Ishikawa (cell line): ENCODE measurements around the gene DNAJB2.

Experiments used
- CEBPB ChIP-seq: IDR thresholded peaks from 2 replicates; pipeline ENCODE4 v1.6.1; 2012
- CREB1 ChIP-seq: IDR thresholded peaks from 2 replicates; pipeline ENCODE4 v1.6.1; 2012; ENCODE audit warnings: low read depth
- EGR1 ChIP-seq: IDR thresholded peaks from 2 replicates; pipeline ENCODE4 v1.6.1; 2012
- EP300 ChIP-seq: IDR thresholded peaks from 2 replicates; pipeline ENCODE4 v1.6.1; 2012; ENCODE audit warnings: borderline replicate concordance
- NFIC ChIP-seq: IDR thresholded peaks from 2 replicates; pipeline ENCODE4 v1.6.1; 2012
- RAD21 ChIP-seq: IDR thresholded peaks from 2 replicates; pipeline ENCODE4 v1.6.1; 2012; ENCODE audit warnings: low read depth
- TAF1 ChIP-seq: IDR thresholded peaks from 2 replicates; pipeline ENCODE4 v1.6.1; 2012; ENCODE audit warnings: low read depth, mild to moderate bottlenecking
- TCF12 ChIP-seq: IDR thresholded peaks from 2 replicates; pipeline ENCODE4 v1.6.1; 2012; ENCODE audit warnings: low read depth
- TEAD4 ChIP-seq: IDR thresholded peaks from 2 replicates; pipeline ENCODE4 v1.6.1; 2012
- YY1 ChIP-seq: IDR thresholded peaks from 2 replicates; pipeline ENCODE4 v1.6.1; 2012; ENCODE audit warnings: low read depth
- TF ChIP-seq, protein P1 (sequence below): IDR thresholded peaks from 2 replicates; pipeline ENCODE4 v1.6.1; 2012
- TF ChIP-seq, protein P2 (sequence below): IDR thresholded peaks from 2 replicates; pipeline ENCODE4 v1.6.1; 2012; ENCODE audit warnings: low read depth, mild to moderate bottlenecking

DNAJB2 gene

DNA sequence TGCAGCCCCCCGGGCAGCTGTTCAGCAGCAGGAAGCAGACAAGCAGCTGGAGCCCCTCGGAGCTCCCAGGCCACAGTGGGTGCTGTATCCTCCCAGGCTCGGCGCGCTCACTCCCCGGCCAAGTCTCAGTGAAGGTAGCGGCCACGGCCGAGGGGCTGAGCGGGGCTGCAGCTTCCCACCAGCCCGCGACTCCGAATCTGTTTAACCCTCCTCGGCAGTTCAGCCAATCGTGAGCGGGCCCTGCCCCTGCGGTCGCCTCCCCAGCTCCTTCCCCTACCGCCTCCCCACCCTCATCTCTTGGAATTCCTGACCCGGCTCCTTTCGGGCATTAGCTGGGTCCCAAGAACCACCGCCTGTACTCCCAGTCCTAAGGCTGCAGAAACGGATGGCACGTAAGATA, 53.4 kb downstream of the DNAJB2 start, which contains the start of gene RESP18:
TSS of gene RESP18 (minus strand) at position 203 of the 400 bp plus-strand sequence.
- TF ChIP-seq, protein P1, sequence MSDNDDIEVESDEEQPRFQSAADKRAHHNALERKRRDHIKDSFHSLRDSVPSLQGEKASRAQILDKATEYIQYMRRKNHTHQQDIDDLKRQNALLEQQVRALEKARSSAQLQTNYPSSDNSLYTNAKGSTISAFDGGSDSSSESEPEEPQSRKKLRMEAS = no peak
- no peak for TF ChIP-seq RAD21
- no peak for TF ChIP-seq TEAD4
- TF ChIP-seq, protein P2, sequence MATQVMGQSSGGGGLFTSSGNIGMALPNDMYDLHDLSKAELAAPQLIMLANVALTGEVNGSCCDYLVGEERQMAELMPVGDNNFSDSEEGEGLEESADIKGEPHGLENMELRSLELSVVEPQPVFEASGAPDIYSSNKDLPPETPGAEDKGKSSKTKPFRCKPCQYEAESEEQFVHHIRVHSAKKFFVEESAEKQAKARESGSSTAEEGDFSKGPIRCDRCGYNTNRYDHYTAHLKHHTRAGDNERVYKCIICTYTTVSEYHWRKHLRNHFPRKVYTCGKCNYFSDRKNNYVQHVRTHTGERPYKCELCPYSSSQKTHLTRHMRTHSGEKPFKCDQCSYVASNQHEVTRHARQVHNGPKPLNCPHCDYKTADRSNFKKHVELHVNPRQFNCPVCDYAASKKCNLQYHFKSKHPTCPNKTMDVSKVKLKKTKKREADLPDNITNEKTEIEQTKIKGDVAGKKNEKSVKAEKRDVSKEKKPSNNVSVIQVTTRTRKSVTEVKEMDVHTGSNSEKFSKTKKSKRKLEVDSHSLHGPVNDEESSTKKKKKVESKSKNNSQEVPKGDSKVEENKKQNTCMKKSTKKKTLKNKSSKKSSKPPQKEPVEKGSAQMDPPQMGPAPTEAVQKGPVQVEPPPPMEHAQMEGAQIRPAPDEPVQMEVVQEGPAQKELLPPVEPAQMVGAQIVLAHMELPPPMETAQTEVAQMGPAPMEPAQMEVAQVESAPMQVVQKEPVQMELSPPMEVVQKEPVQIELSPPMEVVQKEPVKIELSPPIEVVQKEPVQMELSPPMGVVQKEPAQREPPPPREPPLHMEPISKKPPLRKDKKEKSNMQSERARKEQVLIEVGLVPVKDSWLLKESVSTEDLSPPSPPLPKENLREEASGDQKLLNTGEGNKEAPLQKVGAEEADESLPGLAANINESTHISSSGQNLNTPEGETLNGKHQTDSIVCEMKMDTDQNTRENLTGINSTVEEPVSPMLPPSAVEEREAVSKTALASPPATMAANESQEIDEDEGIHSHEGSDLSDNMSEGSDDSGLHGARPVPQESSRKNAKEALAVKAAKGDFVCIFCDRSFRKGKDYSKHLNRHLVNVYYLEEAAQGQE = no peak
- TF ChIP-seq CREB1 = no peak
- no peak for TF ChIP-seq TCF12
- TF ChIP-seq EP300 = no peak
- no peak for TF ChIP-seq YY1
- no peak for TF ChIP-seq EGR1

DNA sequence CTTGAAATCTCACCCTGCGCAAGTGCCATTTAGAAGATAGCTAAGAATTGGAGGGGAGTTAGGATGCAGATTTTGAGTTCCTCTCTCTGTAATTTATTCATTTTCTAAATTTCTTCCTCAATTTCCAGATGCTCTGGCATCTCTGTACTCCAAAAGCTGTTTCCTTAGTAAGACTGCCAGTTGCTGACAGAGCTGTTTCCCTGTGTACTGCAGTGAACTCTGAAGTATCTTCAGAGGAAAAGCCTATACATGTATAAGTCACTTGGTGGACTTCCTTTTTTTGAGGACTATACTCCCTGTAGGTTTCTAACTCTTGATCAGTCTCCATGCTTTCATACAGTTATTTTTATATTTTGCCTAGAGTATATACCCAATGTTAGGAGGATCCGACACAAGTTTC, 54.9 kb downstream of the DNAJB2 start:
- no peak for TF ChIP-seq CREB1
- TF ChIP-seq TCF12 = no peak
- no peak for TF ChIP-seq EP300
- no peak for TF ChIP-seq NFIC
- TF ChIP-seq, protein P1 = no peak
- TF ChIP-seq TEAD4 = no peak
- TF ChIP-seq RAD21 = no peak
- no peak for TF ChIP-seq TAF1
- TF ChIP-seq CEBPB = no peak

DNA sequence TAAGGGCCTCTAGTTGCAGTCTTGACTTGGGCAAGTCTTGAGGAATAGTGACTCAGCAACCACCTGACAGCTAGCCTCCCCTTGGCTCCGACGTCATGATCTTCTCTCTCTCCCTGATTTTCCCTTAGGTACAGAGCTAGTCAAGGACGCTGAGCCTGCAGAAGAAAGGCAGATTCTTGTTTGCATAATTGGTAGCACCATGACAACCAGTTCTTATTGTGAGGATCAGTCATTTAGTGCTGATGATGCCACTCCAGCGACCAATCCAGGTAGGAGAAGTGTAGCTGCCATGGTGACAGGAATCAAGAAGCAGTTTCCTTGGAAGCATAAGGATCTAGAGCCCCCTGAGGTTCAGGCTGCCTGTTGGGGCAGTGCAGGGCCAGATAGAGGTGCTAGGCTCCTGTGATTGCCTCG, 56.2 kb downstream of the DNAJB2 start:
- no peak for TF ChIP-seq EP300
- TF ChIP-seq TCF12 = no peak
- TF ChIP-seq TAF1 = no peak
- TF ChIP-seq CEBPB = no peak
- TF ChIP-seq CREB1 = no peak
- TF ChIP-seq NFIC = no peak
- TF ChIP-seq YY1 = no peak
- TF ChIP-seq, protein P2 = no peak
- TF ChIP-seq EGR1 = no peak
- TF ChIP-seq TEAD4 = no peak
